Lower leg skin (tissue), 3 donors: Measurements from ENCODE around the gene GOLGB1.

Source experiments
- POLR2A ChIP-seq, 2 donors: fragments of 450-650 bp; IDR thresholded peaks; one replicate each; pipeline ENCODE4 v1.6.1; 2016 to 2017; ENCODE audit warnings: antibody characterized with exemption in 2 of 2, mild to moderate bottlenecking in 1 of 2, moderate library complexity in 1 of 2
- TF ChIP-seq, protein P1 (sequence below), 3 donors: fragments of 450-650 bp; IDR thresholded peaks; one replicate each; pipeline ENCODE4 v1.5.1; 2016; ENCODE audit warnings: antibody characterized with exemption in 3 of 3, mild to moderate bottlenecking in 3 of 3, moderate library complexity in 2 of 3

DNA sequence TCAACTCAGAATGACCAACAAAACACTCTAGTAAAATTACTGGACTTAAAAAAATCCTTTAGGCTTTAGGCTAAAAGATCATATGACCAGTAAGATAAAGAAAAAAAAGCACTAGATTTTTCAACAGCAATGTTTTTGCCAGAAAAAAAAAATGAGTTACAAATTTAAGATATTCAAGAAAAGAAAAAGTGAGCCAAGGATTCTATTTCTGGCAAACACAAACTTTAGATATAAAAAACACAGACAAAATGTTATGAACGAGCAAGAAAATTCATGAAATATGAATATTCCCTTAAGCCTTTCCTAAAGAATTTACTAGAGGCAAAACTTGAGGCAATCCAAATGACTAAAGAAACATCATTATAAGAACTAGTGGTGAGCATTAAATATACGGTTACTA is 8.6 kb downstream of the GOLGB1 start:
- TF ChIP-seq, protein P1, sequence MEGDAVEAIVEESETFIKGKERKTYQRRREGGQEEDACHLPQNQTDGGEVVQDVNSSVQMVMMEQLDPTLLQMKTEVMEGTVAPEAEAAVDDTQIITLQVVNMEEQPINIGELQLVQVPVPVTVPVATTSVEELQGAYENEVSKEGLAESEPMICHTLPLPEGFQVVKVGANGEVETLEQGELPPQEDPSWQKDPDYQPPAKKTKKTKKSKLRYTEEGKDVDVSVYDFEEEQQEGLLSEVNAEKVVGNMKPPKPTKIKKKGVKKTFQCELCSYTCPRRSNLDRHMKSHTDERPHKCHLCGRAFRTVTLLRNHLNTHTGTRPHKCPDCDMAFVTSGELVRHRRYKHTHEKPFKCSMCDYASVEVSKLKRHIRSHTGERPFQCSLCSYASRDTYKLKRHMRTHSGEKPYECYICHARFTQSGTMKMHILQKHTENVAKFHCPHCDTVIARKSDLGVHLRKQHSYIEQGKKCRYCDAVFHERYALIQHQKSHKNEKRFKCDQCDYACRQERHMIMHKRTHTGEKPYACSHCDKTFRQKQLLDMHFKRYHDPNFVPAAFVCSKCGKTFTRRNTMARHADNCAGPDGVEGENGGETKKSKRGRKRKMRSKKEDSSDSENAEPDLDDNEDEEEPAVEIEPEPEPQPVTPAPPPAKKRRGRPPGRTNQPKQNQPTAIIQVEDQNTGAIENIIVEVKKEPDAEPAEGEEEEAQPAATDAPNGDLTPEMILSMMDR (IDR thresholded peaks at IDR 0.05) = no peak
- TF ChIP-seq POLR2A (IDR thresholded peaks at IDR 0.05) = no peak
